Measurements from ENCODE around the gene ZNF256.

The ZNF256 gene

DNA sequence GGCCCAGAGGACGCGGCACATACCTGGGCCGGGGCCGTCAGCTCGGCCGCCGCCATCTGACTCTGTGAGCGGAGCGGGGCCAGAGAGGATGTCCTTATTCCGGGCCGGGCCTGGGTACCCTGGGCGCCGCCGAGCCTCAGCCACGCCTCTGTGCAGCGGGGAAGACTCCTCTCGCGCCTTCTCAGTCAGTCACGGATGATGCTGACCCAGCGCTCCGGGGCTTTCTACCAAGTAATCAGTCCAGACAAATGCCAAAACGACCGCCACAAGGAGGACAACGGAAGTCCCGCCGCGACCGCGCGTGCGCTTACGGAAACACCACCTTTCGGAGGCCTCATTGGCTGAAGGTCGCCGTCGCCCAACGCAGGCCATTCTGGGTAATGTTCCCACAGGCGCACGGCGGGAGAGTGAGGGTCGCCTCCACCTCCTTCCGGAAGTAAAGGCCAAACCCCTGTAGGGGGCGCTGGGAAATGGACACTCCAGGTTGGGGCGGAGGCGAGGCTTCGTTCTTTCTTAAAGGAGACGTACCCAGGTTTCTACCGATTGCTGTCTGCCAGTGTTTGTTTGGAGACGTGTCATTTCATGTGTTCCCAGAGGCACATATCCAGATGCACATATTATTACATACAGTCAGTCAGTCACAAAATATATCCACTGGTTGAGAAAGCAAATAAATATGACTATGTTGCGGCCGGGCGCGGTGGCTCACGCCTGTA is at the start of gene ZNF256:
Gene ZNF256 (minus strand): TSS at position 288 of the 716 bp plus-strand sequence. CDS start 232 bp downstream, at position 56.
- peak; percentile 86 to 87 for DNase-seq (ENCODE audit: low read depth in 2 of 2)

DNA sequence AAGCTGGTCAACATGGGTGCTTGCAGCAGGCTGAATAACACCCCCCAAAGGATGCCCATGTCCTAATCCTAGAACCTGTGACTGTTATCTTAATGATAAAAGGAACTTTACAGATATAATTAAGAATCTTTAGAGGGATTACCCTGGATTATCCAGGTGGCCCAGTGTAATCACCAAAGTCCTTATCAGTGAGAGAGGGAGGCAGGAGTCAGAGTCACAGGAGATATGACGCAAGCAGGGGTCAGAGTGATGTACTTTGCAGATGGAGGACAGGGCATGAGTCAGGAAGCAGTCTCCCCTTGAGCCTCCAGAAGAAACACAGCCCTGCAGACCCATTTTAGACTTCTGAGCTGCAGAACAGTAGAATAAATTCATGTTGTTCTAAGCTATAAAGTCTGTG is 45.3 kb upstream of the ZNF256 start:
- DNase-seq (ENCODE audit: low read depth in 2 of 2): no peak

DNA sequence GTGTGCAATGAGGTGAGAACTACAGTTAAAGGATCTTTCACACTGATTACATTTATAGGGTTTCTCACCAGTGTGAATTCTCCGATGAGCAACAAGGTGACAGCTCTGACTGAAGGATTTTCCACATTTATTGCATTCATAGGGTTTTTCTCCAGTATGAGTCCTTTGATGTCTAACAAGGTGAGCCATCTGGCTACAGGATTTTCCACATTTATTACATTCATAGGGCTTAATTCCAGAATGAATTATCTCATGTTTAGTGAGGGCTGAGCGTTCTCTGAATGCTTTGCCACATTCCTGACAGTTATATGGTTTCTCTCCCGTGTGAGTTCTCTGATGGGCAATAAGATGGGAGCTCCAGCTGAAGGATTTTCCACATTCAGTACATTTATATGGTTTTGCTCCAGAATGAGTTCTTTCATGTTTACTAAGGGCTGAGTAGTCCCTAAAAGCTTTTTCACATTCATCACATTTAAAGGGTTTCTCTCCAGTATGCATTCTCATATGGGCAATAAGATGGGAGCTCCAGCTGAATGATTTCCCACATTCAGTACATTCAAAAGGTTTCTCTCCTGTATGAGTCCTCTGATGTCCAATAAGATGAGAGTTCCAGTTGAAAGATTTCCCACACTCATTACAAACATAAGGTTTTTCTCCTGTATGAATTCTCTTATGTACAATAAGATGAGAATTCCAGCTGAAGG is 31.2 kb upstream of the ZNF256 start:
- no peak for DNase-seq (ENCODE audit: low read depth in 2 of 2)

DNA sequence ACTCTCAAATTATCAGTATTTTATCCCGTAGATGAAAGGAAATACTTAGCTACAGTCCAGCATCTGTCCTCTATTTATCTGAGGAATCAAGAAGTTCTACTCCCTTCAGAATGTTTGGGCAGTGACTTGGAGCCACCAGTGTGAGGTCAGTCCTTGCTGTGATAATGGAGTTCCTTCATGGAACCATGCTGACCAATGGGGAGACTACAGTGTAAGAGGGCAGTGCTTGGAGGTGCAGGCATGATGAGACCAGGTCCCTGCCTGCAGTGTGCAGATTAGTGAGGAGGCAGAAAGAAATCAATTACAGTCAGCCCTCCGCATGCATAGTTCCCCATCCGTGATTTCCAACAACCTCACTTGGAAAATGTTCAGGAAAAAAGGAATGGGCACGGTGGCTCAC is 26.9 kb upstream of the ZNF256 start, which contains the start of gene C19orf18:
Gene C19orf18 (minus strand): TSS at position 101 of the 400 bp plus-strand sequence. CDS start 102 bp downstream, outside the sequence.
- DNase-seq (ENCODE audit: low read depth in 2 of 2): no peak

DNA sequence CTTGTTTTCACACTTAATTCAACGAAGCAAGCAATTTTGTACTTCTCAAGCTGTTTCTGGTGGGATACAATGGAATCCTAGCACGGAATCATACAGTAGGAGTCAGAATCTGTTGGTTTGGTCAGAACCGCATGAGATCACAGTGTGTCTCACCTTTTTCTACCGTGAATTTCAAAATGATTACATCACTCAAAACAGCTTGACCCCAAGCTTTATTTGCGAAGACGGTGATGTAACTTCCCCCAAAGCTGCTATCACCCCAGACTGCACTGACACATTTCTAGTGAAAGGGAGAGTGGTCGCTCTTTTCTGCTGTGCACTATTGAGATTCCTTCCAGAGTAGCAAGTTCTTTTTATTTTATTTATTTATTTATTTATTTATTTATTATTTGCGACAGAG is 17.3 kb upstream of the ZNF256 start:
- no peak for DNase-seq (ENCODE audit: low read depth in 2 of 2)

DNA sequence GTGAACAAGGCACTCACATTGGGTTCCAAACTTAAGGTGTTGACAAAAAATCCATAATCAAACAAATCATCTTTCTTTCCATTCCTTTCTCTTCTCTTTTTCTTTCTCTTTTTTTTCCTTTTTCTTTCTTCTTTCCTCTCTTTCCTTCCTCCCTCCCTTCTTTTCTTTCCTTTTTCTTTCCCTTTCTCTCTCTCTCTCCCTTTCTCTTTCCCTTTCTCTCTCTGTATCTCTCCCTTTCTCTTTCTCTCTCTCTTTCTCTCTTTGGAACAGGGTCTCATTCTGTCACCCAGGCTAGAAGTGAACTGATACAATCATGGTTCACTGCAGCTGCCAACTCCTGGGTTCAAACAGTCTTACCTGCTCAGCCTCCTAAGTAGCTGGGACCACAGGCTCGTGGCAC is 14.3 kb upstream of the ZNF256 start:
- DNase-seq (ENCODE audit: low read depth in 2 of 2): no peak

DNA sequence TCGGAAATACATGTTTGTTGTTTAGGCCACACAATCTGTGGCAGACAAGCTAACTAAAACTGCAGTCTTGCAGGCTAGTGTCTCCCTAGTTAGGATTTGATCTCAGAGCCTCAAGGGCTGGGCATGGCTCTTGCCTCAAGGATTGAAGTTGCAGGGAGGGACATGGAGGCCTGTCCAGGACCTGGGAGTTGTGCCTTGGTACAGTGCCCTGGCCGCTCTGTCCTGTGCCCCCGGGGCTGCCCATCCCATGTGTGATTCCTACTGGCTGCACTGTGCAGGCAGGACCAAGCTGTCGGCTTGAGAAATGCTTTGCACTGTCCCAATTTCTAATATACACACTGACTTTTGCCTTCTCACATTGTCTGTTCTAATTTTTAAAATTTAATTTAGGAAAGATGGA is 7.5 kb upstream of the ZNF256 start:
- DNase-seq (ENCODE audit: low read depth in 2 of 2): no peak

DNA sequence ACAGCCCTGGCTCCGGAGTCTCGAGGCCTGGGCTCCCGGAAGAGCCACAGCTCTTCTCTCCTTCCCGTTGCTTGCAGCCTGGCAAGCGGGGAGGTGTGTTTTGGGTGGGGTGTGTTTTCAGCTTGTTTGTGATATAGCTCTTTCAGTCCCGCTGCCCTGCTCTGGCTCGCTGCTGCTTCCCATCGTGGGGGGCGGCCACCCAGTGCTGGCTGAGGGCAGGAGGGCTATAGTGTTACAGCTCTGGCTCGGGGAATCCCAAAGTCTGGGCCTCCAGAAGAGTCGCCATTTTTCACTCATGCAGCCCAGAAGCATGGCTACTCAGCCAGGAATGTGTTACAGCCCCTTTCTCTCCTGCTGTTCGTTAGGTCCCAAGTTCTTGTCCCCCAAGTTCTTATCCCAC is 2.2 kb upstream of the ZNF256 start:
- no peak for DNase-seq (ENCODE audit: low read depth in 2 of 2)

DNA sequence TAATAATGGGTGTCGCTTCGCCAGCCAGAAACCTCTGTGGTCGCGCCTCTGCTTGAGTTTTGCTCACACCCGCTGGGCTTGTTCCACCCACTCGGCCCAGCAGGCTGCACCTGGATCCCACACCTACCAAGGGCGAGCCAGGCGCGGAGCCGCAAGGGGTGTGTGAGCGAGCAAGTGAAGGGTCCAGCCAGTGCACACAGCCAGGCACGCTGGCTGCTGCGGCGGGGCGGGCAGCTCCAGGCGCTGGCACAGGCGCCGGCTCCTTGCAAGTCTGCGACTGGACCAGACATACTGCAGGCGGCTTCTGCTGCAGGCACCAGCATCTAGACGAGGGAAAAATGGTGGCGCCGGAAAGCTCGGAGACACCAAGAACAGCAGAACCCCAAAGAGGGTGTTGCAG is 1.8 kb upstream of the ZNF256 start:
- no peak for DNase-seq (ENCODE audit: low read depth in 2 of 2)

DNA sequence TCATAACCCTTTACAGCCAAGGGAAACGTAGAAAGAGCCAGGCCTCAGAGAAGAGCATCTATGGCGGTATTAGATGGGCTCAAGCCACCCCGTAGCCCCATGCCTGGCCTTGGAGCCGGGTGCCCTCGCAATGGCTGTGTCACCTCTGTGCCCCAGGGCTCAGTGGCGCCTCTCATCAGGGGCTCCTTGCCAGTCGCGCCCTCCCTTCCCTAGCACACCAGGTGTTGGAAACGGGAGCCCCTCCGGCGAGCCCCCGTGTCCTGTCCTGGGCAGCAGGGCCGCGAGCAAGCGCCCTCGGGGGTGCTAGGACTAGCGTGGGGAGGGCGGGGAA is 453 bp downstream of the ZNF256 start:
- DNase-seq (ENCODE audit: low read depth in 2 of 2): no peak

DNA sequence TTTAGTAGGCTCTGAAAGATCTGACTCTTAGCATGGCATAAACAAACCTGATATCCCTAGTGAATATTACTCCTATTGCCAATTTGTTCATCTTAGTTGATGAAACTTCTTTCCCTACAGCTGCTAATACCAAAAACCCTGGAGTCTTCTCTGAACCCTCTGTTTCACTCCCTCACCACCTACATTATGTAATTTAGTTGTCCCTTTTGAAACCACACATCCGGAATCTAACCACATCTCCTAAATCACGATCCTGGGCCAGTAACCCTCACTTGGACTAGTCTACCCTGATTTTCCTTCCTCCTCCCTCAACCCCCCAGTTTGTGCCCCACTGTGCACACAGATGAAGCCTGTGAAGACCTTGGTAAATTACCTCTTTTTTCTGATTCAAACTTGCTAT is 1.2 kb downstream of the ZNF256 start:
- no peak for DNase-seq (ENCODE audit: low read depth in 2 of 2)

DNA sequence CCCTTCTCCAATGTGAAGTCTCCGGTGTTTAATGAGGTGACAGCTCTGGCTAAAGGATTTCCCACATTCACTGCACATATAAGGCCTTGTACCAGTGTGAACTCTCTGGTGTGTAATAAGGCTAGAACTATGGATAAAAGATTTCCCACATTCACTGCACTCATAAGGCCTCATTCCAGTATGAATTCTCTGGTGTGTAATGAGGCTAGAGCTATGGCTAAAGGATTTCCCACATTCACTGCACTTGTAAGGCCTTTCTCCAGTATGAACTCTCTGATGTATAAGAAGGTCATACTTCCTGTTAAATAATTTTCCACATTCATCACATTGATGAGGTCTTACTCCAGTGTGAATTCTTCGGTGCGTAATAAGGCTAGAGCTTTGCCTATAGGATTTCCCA is 5.9 kb downstream of the ZNF256 start:
- no peak for DNase-seq (ENCODE audit: low read depth in 2 of 2)

DNA sequence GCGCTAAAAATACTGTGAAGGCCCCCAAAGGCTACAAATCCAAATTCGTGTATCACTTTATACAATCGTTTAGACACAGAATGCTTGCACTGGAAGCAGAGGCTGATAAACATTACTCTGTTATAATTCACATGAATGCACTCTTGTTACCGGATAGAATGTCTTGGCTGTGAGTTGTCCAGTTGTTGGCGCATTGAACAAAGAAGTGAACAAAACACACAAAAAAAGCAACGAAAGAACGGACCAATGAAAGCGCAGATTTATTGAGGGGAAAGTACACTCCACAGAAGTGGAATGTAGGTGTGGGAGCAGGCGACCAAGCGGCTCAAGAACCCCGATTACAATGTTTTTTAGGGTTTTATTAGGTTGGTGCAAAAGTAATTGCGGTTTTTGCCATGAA is 11.8 kb downstream of the ZNF256 start:
- DNase-seq (ENCODE audit: low read depth in 2 of 2): no peak

DNA sequence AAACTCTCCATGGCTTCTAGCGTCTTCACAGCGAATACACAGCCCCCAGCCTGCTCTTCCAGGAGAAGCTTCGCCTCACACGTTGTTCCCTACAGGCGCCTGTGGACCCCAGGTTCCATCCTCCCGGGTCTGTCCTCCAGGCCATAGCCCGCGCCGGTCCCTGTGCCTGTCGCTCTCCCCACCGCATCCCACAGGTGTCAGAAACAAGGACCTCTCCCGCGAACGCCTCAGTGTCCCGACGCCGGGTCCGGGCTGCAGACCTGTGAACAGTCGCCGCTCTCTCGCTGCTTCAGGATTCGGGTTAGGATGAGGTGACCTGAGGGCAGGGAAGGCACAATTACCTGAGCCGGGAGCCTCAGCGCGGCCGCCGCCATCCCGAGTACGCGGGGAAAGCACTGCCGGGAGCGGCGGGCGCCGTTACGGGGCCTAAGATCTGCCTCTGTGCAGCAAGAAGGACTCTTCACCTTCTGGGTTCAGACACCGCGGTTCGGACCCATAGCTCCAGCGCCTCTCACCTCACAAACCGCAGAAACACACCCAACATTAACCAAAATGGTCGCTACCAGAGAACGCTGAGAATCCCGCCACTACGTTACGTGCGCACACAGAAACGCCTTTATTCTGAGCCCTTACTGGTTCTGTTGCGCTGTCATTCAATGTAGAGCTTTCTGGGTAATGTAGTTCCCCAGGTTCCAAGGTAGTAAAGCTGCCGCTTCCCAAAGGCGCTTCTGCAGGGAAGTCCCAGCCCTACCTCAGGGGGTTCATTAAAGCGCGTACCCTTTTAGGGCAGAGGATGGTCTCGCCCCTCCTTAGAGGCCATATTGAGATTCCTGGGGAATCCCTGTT is 12.5 kb downstream of the ZNF256 start, which contains the start of gene ZNF418:
Gene ZNF418 (minus strand): TSS at position 583 of the 846 bp plus-strand sequence. CDS start 1,580 bp downstream, outside the sequence.
- no peak for DNase-seq (ENCODE audit: low read depth in 2 of 2)

DNA sequence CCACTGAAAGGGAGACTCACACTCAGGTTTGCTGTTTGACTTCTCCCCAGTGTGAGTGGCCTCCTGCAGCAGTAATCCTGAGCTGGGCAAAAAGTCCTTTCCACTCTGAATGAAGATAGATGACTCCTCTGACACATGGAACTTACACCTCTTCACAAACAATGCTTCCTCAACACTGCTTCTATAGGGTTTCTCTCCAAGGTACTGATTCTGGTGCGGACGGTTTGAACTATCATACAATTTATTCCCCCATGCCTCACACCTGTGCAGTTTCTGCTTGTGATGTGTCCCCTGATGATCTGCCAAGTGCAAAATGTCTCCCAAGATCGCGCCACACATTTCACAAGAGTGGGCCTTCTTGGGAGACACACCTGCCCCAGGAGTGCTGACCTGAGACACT is 19.9 kb downstream of the ZNF256 start:
- no peak for DNase-seq (ENCODE audit: low read depth in 2 of 2)

DNA sequence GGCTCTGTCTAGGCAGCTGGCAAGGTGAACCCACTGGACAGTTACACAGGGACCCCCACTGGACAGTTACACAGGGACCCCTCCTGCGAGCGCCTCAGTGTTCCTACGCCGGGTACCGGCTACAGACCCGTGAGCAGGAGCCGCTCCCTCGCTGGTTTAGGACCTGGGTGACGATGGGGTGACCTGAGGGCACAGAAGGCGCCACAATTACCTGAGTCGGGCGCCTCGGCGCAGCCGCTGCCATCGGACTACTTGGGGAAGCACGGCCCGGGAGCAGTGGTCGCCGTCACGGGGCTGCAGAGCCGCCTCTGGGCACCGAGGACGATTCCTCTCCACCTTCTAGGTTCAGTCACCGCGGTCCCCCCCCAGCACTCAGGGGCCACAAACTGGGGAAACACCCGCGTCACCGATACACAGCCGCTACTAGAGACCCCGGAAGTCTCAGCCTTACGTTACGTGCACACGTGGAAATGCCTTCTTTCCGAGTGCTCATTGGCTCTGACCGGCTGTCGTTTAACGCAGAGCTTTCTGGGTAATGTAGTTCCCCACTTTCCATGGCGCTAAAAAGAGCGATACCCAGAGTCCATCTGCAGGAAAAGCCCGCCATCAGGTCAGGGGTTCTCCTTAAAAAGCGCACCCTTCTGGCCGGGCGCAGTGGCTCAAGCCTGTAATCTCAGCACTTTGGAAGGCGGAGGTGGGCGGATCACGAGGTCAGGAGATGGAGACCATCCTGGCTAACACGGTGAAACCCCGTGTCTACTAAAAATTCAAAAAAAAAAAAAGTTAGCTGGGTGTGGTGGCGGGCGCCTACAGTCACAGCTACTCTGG is 31.1 kb downstream of the ZNF256 start, which contains the start of gene ZNF417:
Gene ZNF417 (minus strand): TSS at position 425 of the 828 bp plus-strand sequence. CDS start 181 bp downstream, at position 244.
- peak; percentile 66 to 72 for DNase-seq (ENCODE audit: low read depth in 2 of 2)

DNA sequence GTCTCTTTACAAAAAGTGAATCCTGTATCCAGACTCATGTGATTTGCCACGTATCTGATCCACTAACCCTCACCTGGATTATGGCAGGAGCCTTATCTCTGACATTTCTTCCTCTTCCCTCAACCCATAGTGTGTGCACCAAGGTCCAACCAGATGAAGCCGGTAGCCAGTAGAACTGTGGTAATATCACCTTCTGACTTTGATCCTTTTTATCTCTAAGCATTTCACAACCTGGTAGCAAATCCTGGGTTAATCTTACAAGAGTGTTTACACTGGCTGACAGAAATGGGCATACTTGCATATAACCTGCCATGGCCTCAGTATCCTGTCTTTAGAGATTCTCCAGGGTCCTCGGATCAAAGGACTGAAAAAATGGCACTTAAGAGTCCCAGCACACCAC is 33.0 kb downstream of the ZNF256 start:
- no peak for DNase-seq (ENCODE audit: low read depth in 2 of 2)

DNA sequence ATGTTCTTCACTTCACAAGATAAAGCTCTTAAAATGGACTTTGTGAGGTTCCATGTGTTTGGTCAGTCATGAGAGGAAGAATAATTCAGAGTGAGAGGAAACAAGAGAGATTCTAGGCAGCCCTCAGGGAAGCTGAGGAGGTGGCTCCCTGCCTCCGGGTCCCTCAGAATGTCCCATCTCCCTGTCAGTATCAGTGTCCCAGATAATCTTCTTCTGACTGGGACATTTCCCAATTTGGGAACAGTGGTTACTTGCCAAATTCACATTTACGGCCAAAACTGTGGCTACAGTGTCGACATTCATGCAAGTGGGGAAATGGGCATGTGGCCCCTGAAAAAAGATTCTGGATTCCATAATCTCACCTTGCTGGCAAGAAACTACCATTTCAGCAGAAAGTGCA is 40.1 kb downstream of the ZNF256 start:
- no peak for DNase-seq (ENCODE audit: low read depth in 2 of 2)

DNA sequence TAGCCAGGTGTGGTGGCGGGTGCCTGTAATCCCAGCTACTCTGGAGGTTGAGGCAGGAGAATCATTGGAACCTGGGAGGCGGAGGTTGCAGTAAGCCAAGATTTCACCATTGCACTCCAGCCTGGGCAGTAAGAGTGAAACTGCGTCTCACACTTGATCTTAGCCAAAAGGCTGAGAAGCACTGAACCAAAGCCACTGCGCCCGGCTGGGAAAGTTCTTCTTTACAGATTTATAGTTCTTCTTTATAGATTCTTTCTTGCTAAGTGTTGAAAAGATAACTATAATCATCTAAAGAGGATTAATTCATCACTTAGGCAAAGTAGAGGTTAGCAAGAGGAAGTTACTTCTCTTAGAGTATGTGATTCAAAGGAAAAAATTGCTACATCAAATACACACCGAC is 42.2 kb downstream of the ZNF256 start:
- no peak for DNase-seq (ENCODE audit: low read depth in 2 of 2)

DNA sequence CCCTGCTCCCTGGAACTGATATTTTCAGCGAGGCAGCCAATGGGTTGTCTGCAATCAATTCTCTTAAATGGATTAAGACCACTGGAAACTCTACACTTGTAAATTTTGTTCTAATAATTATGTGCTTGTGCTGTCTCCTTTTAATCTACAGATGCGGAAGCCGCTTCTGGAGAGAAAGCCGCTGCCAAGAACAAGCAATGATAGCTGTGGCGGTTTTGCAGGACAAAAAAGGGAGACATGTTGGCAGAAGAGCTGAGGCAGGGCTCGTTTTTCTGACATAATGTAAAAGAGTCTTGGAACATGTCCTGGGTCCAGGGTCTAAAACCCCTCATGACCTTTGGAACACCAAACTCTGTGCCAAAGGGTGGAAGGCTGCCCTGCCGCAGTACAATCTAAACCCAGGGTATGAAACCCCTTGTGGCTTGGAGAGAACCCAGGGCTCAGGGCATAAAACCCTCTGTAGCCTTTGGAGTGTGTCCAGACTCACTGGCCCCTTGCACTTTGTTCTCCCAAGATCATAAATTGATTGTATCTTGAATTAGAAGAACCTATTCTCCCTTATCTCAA is 43.8 kb downstream of the ZNF256 start:
- no peak for DNase-seq (ENCODE audit: low read depth in 2 of 2)

DNA sequence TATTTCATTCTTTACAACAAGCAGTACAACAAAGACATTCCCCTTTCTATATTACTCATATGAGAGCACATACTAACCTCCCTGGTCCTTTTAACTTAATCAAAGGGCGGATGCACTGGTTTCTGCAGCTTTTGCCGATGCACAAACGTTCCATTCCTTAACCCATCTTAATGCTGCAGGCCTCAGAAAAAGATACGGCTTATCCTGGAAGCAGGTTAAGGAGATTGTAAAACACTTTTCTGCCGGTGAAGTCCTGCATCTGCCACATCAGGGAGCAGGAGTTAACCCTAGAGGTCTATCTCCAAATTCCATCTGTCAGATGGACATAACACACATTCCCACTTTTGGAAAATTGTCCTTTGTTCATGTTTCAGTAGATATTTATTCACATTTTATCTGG is 47.2 kb downstream of the ZNF256 start:
- no peak for DNase-seq (ENCODE audit: low read depth in 2 of 2)
